ENCODE results near the gene NOL3. TPM values are rescaled to one million over a fixed set of nuclear protein-coding genes. Genes with fewer than 3 reads are reported as not detected.

Gene NOL3
- total and polyA plus RNA-seq, 9 of the 15 experiments (the other 6 are each of a cell fraction or from before 2014, with no cell fraction given) = 0.45 to 14.0 (median 5.4) TPM

GRCh38 chr16:67158637-67159600 lies 11.4 kb upstream of the NOL3 start:
- peak; percentile 56 to 70 (median 60) for DNase-seq (ENCODE audit: extremely low read depth in 1 of 4, low spot score in 3 of 4)
- intact Hi-C loops (cut with micrococcal nuclease) = loop anchor here (2.0 to 5.0 kb wide), 2 partner anchors 182 to 204 kb away; no protein-coding TSS in a partner anchor
- H2AFZ ChIP-seq (ENCODE audit: low read depth, low read length) = peak overlapping the region; percentile 96
- POLR2A ChIA-PET = interaction anchor here (0.6 to 1.6 kb wide), 3 partner anchors 31 to 657 kb away, joined by 3 to 4 read pairs (median 4); partner anchors contain the start of gene EXOC3L1
- H3K79me2 ChIP-seq (ENCODE audit: control insufficient read depth, insufficient read depth, low read length) = peaks cover 28% of the 10 kb centered on the region
- BruUV-seq (replicated peaks) = no TSS peak
- peaks cover 20 to 71% of the 10 kb centered on the region in 2 experiments for H3K4me1 ChIP-seq (replicated peaks in 1 of 2; ENCODE audit: control insufficient read depth in 2 of 2, insufficient read depth in 2 of 2, low read length in 2 of 2)
- no peaks in the 10 kb centered on the region for H3K9me1 ChIP-seq (ENCODE audit: control insufficient read depth, insufficient read depth, low read length)
- ATAC-seq = peak; percentile 42
- peak overlapping the region; percentile 78 to 95 for H3K9ac ChIP-seq (ENCODE audit: insufficient read depth in 1 of 2, low read depth in 2 of 2, low read length in 2 of 2)
- peak overlapping the region; percentile 87 for H3K4me2 ChIP-seq (ENCODE audit: insufficient read depth, low read length)
- peak overlapping the region; percentile 78 for H3K27ac ChIP-seq (ENCODE audit: extremely low read depth, low read depth, low read length)
- peaks cover 16% of the 10 kb centered on the region for H4K20me1 ChIP-seq (replicated peaks; ENCODE audit: control insufficient read depth, insufficient read depth, low read length)
- in situ Hi-C loops (cut with MboI) = loop anchor here (5.0 to 25.0 kb wide), 2 partner anchors 142 to 197 kb away; partner anchors contain the start of gene CES3
- no peaks in the 10 kb centered on the region for H3K27me3 ChIP-seq (ENCODE audit: control insufficient read depth in 2 of 2, insufficient read depth in 2 of 2, low read length in 2 of 2)
- CTCF ChIA-PET (ENCODE audit: low intra/inter-chr PET ratio) = interaction anchor here (1.1 kb wide), 1 partner anchor 27 kb away, joined by 5 read pairs; no protein-coding TSS in a partner anchor
- peak overlapping the region; percentile 73 for H3K4me3 ChIP-seq
- FAIRE-seq = peak; percentile 66
- no peaks in the 10 kb centered on the region for H3K9me3 ChIP-seq (replicated peaks; ENCODE audit: control insufficient read depth, insufficient read depth, low read depth, low read length)
- WGBS (ENCODE audit: insufficient coverage, low coverage, missing lambda C conversion rate) = 1% methylated on average over 32 of the region's 34 CpGs
- H3K36me3 ChIP-seq (ENCODE audit: control insufficient read depth, insufficient read depth, low read length) = peaks cover 5% of the 10 kb centered on the region; the same call in 1 of the 3 replicates
- TF ChIP-seq ZNF146 (CRISPR knock-in tag; IDR thresholded peaks at IDR 0.05; ENCODE audit: unreplicated experiment) (peak; percentile 4), GABPB1 (CRISPR knock-in tag; IDR thresholded peaks at IDR 0.05) (no peak), ARID1B (IDR thresholded peaks at IDR 0.05) (0 out of 2 replicates have a peak, but pooled peaks have one; percentile 3), REST (IDR thresholded peaks at IDR 0.05; ENCODE audit: borderline replicate concordance) (no peak), REST (CRISPR knock-in tag; IDR thresholded peaks at IDR 0.05; ENCODE audit: low read depth) (no peak), ZNF232 (CRISPR knock-in tag; IDR thresholded peaks at IDR 0.05) (0 out of 2 replicates have a peak, but pooled peaks have one; percentile 33), MLX (CRISPR knock-in tag; conservative IDR thresholded peaks at IDR 0.05) (no peak), SMARCE1 (IDR thresholded peaks at IDR 0.05) (peak; percentile 16; the same call in 1 of the 2 replicates), ZNF511 (CRISPR knock-in tag; IDR thresholded peaks at IDR 0.05) (0 out of 2 replicates have a peak, but pooled peaks have one; percentile 39)
